Stimulated activated CD8-positive, alpha-beta memory T cell treated with anti-CD3 and anti-CD28 coated beads, Interleukin-7, amount 100 ng/mL, for 1 hour (primary cell): Measurements from ENCODE around the gene CETN2.
"Not testable (repeated sequence)": the region's sequence is repeated elsewhere in the genome, so short reads cannot be mapped to it uniquely, and the experiment has no call there.

Source experiments
- DNase-seq, 2 donors: peaks; one replicate each; pipeline ENCODE4 v3.0.0-alpha.2; 2020; ENCODE audit warnings: low read depth in 2 of 2

The CETN2 gene

GRCh38 chrX:152832520-152832919 lies 2.0 kb upstream of the CETN2 start:
- DNase-seq = no peak

DNA sequence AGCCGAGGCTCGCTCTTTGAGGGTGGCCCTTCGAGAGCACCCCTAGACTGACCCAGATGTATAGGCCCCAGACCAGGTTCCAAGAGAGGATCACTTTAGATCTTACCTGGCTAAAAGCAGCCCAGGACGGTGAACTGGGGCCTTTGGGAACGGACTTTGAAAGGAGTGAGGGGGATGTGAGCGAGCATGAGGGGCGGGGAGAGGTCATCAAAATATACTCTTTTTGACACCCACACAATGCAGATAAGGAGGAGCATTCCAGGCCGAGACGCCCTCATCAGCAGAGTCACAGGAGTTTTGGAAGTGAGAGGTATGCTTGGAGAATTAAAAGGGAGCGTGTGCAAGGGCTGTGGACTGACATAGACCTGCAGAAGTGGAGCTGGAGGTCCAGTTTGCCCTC lies 834 bp upstream of the CETN2 start:
- no peak for DNase-seq

GRCh38 chrX:152824841-152825374 lies 5.6 kb downstream of the CETN2 start:
- DNase-seq = no peak

DNA sequence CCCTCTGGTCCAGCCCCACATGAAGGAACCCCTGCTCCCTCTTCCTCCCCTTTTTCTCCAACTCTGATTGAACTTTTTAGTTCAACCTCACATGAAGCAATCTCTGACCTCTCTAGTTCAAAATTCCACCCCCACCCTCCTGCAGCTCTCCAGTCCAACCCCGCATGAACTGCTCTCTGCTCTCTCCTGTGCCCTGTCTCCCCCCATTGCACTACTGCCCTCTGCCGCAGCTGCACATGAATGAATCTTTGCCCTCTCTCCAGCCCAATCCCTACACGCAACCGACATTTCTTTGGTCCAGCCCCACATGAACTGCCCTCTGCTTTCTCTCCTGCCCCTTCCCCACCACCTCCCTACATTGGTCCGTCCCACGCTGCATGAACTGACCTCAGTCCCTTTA lies 6.9 kb downstream of the CETN2 start:
- DNase-seq = no peak

- no peak for DNase-seq
These were observed 8.0 kb downstream of the CETN2 start for GRCh38 chrX:152822383-152823086.

GRCh38 chrX:152821145-152821765 lies 9.3 kb downstream of the CETN2 start:
- no peak for DNase-seq

DNA sequence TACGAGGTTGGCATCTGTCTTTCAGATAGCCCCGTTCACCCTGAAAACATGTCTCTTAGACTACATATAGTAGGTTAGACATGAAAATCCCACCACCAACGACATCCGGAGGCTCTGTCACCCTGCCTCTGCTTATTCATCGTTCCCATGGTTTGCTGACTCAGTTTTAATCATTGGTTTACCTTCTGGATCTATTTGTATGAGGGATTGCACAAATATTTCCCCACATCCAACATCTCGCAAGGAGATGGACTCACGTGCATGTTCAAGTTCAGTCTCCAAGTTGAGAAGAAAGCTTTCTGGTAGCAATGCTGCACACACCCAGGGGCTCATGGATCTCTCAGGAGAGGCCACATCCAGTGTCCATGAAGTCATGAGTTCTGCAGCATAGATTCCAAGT lies 10.8 kb downstream of the CETN2 start:
- DNase-seq = no peak

- DNase-seq = no peak
These were observed 11.3 kb downstream of the CETN2 start for GRCh38 chrX:152819266-152819665.

GRCh38 chrX:152818356-152818755 lies 12.2 kb downstream of the CETN2 start:
- DNase-seq = no peak

- no peak for DNase-seq
These were observed 13.3 kb downstream of the CETN2 start for GRCh38 chrX:152817078-152817764.

GRCh38 chrX:152814048-152814447 lies 16.5 kb downstream of the CETN2 start:
- no peak for DNase-seq

DNA sequence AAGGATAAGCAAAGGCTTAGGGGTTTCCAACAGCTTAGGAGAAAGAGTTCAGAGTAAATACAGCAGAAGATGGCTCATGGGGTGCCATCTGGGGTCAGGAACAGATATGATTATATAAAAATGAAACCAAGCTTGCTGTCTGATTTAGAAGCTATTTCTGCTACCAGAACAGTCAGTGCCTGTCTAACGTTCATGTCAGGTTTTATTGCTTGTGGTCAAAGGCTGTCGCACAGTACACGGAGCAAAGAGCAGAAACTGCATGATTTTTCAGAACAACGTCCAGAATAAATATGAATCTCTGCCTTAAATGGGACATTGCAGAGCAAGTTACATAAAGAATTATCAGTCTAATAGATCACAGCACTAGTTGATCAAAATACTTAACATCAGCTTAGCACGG lies 17.4 kb downstream of the CETN2 start:
- no peak for DNase-seq

GRCh38 chrX:152810403-152810802 lies 20.2 kb downstream of the CETN2 start:
- no peak for DNase-seq

GRCh38 chrX:152806035-152806434 lies 24.5 kb downstream of the CETN2 start:
- DNase-seq = no peak

GRCh38 chrX:152798945-152799344 lies 31.6 kb downstream of the CETN2 start:
- DNase-seq = no peak

DNA sequence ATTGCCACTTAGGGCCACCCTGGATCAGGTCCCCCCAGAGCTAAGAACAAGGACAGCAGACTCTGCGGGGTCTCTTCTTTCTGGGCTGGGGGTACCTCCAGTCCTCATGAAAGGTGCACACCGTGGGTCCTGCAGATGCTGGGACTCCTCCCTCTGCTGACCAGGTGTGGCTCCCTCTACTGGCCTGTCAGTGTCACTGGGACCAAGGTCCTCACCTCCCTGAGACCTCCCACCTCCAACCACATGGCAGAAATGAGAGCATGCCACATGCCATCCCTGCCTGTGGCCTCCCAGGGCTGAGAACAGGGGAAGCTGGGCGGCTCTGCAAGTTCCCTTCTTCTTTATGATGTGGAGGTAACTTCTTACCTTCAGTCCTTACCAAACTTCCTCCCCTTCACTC lies 43.5 kb downstream of the CETN2 start:
- not testable (repeated sequence) for DNase-seq
